Measurements from ENCODE around the gene OR2A12.
"Not testable (repeated sequence)": the region's sequence is repeated elsewhere in the genome, so short reads cannot be mapped to it uniquely, and the experiment has no call there.

Gene OR2A12, protein sequence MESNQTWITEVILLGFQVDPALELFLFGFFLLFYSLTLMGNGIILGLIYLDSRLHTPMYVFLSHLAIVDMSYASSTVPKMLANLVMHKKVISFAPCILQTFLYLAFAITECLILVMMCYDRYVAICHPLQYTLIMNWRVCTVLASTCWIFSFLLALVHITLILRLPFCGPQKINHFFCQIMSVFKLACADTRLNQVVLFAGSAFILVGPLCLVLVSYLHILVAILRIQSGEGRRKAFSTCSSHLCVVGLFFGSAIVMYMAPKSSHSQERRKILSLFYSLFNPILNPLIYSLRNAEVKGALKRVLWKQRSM

DNA sequence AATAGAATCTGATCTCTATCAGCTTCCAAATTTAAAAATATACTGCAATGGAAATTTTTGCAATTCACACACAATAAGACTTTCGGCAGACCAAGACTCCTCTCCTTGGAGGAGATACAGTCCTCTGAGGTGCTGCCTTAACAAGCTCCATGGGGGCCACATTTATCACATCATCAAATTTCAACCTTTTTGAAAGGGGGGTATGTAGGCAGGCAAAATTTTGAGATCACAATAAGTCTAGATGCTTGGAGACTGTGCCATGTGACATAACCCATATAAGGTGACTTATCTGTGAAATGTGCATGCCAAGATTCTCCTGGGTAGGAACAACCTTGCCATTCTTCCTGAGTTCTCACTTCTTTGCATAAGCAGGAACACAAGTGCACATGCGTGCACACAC, at the start of gene OR2A12:
OR2A12 (plus strand) TSS at position 301 of the 400 bp plus-strand sequence. CDS start 8,830 bp downstream, outside the sequence.
- no peak for DNase-seq

DNA sequence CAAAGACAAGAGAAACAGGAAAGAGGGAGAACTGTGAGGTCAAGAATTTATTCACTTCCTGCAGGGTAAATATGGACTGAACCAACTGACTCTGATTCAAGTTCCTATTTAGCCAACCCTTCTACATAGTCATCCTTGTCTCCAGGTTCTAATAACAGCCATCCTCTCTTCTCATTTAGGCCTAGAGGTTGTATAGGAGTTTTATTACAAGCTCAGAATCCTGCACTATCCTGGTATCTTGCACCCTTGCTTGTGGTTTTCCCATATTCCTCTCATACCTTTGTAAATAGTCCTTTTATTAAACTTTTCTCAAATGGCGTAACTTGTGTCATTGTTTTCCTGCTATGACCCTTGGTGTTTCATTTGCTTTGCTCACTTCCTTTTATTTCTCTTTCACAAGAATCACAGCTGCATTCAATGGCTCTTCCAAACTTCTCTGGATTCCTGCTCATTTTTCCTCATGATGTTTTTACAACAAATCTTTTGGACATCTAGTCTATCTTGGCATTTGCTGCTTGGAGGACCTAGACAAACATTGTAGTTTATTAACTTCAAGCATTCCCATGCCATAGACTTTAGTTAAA, 49.7 kb upstream of the OR2A12 start:
- DNase-seq: no peak

DNA sequence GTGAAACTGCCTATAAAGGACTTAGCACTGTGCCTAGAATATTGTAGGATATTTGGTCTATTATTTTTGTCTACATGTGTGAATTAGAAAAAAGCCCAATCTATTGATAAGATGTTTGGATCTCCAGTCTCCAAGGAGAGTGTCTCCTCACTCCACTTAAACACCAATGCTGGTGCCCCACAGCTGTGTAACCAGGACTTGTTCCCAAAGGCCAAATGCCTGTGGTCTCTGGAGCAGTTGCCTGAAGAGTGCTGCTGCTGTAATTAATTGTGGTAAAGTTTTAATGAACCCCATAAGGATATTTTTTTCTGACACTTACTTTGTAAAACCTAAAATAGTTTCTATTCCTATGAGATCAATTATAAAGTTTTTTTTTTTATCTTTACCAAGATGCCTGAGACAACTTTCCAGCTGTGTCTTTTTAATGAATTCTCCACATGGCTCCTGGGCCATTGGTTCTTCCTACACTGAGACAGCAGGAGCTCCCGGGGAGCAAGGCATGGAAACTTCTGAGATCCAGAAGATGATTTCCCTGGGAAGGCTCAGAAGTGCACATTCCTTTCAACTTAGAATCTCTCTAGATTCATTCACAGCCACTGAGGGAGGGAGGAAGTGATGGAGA, 48.6 kb upstream of the OR2A12 start:
- DNase-seq: no peak

DNA sequence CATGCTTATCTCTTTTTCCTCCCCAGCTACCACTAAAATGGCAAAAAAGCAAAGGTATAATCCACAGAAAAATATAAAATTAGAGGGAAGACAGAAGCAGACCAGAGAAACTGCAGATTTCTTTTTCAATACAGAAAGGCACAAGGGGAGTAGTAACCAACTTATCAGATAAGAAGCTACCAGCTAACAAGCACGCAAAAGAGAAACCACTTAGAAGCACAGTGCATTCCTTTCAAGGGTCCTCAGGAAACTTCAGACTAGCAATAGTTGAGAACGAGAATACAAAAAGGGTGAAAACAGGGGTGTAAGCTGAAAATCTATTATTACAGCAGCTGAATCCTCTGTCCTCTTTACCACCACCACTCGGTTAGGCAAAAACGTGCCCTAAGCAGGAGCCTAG, 47.2 kb upstream of the OR2A12 start:
- no peak for DNase-seq

DNA sequence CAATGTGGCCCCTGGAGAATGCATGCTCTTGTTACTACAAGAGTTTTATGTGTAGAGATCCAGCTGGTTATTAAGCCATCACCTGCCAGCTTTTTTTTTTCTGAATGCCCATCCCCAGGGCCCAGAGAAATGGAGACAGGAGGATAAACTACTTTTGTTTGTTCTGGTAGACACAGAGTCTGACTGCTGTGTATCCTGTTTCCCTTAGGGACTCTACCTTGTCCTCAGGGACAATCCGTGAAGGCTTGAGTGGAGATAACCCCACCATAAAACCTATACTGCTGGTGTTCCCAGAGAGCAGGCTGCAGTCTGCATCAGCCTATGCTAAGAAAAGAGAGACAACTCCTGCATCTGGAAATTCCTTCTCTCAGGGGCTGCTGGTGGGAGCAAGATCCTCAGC, 37.4 kb upstream of the OR2A12 start, which contains the start of gene OR2A5:
OR2A5 (plus strand) TSS at position 301 of the 400 bp plus-strand sequence. CDS start 1,454 bp downstream, outside the sequence.
- DNase-seq: no peak

DNA sequence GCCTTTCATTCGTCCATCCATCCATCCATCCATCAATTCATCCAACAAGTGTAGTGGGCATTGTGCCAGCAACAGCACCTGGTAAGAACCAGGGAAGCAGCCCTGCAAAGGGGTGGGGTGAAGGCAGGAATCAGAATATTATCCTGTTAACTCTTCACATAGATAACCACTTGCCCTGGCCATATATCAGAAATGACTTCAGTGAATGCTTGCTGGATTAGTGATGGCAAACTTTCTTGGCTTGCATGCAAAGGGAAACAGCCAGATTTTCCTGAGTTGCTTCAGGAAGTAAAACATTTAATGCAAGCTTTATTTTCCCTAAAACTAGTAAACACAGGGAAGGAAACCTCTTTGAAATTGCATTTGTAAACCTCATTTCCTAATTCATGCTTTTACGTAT, 36.6 kb upstream of the OR2A12 start:
- no peak for DNase-seq

DNA sequence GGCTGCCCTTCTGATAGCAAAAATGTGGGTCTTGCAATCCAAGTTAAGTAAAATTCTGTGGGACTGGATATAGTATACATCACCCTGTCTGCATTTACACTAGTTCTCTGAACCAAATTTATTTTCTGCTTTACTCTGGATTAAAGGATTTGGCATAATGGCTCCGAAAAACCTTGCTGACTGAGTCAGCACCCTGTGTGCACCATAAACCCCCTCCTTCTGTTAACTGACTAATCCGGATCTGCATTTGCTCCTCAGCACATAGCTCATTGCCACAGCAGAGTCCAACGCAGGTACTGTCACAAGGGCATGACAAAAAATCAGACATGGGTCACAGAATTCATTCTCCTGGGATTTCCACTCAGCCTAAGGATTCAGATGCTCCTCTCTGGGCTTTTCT, 36.0 kb upstream of the OR2A12 start:
- no peak for DNase-seq

DNA sequence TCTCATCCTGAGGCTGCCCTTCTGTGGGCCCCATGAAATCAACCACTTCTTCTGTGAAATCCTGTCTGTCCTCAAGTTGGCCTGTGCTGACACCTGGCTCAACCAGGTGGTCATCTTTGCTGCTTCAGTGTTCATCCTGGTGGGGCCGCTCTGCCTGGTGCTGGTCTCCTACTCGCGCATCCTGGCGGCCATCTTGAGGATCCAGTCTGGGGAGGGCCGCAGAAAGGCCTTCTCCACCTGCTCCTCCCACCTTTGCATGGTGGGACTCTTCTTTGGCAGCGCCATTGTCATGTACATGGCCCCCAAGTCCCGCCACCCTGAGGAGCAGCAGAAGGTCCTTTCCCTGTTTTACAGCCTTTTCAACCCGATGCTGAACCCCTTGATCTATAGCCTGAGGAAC, 35.2 kb upstream of the OR2A12 start:
- DNase-seq: not testable (repeated sequence)

DNA sequence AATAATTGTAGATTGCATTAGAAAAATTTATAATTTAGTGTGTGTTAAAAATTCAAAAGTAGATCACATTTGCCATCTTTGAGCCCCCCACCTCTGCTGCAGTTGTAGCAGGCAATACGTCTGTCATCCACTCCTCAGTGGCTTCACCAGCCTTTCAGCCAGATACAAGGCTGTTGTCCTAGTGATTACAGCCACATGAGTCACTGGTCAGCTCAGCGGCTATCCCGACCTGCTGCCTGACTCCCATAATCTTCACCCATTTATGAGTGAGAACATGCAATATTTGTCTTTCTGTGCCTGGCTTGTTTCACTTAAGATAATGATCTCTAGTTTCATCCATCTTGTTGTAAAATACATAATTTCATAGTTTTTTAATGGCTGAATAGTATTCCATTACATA, 28.1 kb upstream of the OR2A12 start:
- DNase-seq: no peak

DNA sequence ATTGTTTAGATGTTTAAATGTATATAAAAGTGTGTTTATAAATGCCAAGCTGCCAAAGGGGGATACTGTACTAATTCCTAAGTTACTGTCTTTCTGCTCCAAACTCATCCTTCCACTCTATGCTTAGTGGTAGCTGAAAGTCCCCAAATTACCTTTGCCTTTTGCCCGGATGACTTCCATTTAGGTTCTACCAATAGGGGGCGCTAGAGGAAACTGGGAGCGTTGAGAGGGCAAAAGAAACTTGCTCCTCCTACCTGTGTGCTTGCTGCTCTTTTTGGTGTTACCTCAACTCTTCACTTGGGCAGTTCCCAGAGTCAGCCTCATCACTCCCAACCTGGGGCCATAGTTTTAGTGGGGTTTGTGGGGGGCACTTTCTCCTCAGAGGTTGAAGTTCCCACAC, 22.4 kb upstream of the OR2A12 start:
- DNase-seq: no peak

DNA sequence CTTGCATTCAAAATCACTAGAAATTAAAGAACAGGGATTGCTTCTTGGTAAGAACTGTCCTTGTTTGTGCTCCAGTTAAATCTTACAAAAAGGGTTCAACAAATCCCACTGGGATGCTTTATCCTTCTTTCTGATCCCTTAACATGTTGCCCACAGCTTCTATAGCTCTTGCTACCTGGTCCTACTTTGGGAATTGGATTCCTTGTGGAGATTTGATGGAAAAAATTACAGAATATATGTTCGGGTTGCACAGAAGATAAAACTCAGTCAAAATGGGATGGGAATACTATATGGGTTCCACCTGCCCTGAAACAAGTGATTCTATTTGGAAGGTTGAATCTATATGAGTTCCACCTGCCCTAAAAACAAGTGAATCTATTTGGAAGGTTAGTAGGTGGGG, 16.6 kb upstream of the OR2A12 start, which contains the start of gene OR2A25:
OR2A25 (plus strand) TSS at position 301 of the 400 bp plus-strand sequence. CDS start 4,409 bp downstream, outside the sequence.
- no peak for DNase-seq

DNA sequence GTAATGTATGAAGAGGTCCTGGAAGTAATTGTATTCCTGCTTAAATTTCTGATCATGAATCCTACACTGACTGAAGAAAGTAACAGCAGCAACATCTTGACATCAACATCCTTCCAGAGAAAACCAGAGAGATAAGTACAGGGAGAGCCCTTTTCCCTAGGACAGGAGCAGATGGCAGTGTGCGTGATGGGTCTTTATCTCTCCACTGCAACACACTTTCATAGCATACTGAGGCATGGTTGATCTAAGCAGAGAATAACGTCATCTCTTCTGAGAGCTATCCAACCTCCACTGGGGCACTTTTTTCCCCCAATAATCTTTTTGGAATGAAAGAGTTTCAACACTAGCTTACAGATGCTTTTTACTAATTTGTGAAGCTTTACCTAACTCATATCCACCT, 16.1 kb upstream of the OR2A12 start:
- no peak for DNase-seq

DNA sequence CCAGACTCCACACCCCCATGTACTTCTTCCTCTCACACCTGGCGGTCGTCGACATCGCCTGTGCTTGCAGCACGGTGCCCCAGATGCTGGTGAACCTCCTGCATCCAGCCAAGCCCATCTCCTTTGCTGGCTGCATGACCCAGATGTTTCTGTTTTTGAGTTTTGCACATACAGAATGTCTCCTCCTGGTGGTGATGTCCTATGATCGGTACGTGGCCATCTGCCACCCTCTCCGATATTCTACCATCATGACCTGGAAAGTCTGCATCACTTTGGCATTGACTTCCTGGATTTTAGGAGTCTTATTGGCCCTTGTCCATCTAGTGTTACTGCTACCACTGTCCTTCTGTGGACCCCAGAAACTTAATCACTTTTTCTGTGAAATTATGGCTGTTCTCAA, 11.7 kb upstream of the OR2A12 start:
- DNase-seq: no peak

DNA sequence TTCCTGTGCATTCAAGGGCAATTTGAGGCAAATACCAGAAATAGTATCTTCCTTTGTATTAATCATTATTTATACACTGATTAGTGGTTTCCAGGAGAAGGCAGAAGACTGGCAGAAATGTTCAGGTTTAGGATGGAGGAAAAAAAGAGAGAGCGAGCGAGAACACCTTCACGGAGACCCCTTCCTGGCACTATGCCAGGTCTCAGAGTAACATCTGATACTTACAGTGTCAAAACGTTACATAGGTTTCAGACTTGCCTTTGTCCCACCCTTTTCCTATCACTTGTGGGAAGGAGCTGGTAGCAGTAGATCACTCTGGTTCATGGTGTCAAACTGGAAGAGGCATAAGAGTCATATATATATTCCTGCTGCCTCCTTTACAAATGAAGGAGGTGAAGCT, 652 bp downstream of the OR2A12 start:
- DNase-seq: no peak

DNA sequence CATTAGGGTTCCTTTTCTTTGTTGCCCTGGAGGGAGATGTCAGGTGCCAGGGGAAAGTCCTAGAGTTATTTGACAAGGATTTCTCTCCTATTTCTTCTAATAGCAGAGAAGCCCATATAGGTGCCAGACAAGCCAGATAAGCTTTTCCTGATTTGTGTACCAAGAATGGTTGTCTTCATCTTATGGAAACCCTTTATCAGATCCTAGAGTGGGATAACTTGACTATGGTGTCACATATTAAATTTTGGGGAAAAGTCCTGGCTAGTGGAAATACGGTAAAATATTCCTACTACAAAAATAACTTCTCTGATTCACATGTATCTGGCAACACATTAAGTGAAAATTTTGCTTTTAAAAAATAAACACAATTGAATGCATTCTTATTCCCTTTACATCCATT, 1.2 kb downstream of the OR2A12 start:
- no peak for DNase-seq

DNA sequence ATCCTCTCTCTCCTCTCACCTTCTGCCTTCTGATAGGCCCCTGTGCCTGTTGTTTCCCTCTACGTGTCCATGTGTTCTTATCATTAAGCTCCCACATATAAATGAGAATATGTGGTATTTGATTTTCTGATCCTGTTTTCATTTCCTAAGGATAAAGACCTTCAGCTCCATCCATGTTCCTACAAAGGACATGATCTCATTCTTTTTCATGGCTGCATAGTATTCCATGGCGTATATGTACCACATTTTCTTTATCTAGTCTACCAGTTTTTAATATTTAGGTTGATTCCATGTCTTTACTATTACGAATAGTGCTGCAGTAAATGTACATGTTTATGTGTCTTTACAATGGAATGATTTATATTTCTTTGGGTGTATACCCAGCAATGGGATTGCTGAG, 4.6 kb downstream of the OR2A12 start:
- no peak for DNase-seq

DNA sequence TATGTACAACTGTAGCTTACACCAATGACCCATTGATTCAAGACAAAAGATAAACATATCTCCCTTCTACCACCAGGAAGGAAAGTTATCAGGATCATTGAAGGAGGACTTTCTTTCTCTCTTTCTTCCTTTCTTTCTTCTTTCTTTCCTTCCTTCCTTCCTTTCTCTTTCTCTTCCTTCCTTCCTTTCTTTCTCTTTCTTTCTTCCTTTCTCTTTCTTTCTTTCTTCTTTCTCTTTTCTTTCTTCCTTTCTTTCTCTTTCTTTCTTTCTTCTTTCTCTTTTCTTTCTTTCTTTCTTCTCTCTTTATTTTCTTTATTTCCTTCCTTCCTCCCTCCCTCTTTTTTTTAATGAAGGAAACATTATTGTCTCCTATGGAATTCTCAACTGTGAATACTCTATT, 12.7 kb downstream of the OR2A12 start:
- no peak for DNase-seq

DNA sequence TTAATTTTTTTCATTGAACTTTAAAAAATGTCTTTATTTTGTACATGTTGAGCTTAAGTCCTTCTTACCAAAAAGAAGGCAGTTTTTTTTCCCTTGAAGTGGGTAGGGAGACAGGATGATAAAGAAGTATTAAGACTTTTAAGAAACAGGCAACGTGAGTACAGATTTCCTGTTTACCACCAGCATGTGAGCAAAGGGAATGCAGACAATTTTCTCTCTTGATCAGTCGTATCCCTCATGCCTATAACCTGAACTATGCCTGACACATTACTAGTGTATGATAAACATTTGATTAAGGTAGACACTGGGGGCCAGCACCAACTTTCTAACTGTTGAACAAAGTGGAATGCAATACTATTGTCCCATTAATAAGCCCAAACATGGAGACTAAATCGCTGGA, 14.5 kb downstream of the OR2A12 start:
- DNase-seq: peak in 1 of 6 experiments; percentile 13

DNA sequence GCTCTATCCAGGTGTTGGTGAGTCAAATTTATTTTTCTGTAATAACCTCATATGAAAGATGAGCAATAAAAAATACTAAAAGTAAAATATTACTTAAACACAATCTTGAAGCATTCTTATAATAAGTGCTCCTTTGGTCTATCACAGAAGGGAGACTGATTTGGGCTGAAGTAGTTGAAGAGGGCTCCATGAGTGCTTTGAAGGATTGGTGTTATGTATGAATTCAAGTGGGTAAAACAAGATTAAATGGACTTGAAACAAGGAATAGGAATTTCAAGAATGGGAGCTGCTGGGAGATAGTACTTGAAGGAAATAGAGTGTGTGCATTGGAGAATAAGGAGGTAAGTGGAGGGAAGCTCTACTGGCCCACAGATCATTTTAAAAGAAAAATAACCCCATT, 16.0 kb downstream of the OR2A12 start:
- DNase-seq: no peak

DNA sequence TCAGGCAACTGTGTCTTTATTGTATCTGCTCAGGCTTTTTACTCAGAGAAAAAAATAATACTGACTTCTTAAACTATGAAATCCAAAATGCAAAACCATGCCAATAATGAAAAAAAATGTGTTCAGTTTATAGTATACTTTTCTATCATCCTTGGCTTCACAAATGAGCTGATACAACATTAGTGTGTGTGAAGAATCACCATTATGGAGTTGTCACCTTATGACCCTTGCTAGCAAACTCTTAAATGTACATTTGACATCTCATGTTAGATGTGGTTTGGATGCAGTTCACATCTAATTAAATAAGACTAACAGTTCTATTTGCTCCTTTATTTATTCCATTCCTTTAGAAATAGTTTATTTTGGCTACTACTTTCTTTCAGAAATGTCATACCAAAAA, 19.1 kb downstream of the OR2A12 start:
- DNase-seq: no peak

DNA sequence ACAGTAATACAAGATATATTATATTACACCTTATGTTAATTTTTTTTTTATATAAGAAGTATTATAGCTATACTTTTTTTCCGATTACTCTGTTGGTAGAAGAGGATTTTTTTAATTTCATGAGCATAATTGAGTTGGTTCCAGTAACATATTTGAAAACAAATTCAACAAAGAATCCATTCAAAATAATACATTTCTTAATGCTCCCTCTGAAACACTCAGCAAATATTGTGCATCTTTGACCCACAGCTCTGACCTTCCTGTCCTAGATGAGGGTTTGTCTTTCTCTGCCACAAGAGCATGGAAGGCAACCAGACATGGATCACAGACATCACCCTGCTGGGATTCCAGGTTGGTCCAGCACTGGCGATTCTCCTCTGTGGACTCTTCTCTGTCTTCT, 23.2 kb downstream of the OR2A12 start, which contains the start of gene OR2A2:
OR2A2 (plus strand) TSS at position 301 of the 400 bp plus-strand sequence; CDS start at position 301, 0 bp downstream.
- DNase-seq: no peak

DNA sequence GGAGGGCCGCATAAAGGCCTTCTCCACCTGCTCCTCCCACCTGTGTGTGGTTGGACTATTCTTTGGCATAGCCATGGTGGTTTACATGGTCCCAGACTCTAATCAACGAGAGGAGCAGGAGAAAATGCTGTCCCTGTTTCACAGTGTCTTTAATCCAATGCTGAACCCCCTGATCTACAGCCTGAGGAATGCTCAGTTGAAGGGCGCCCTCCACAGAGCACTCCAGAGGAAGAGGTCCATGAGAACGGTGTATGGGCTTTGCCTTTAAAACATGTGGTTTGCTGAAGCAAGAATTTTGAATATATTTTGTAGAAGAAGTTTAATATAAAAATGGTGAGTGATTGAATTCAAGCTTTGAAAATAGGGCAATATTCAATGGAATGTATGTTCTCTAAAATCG, 24.2 kb downstream of the OR2A12 start:
- no peak for DNase-seq

DNA sequence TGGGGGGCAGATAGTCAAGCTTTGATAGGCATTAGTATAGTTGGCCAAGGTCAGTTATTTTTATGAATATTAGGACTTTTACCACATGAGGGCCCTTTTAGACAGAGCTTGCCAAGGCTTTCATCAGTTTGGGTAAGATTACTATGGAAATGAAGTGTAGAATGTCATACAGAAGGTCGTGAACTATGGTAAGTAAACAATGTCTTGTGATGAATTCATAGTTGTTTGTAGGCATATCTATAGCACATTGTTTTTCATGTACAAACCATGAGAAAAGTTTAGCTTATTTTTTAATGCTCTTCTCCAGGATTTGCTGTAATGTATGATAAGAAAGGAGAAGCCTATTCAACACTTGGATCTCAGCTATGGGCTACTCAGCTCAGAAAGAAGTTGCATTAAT, 27.6 kb downstream of the OR2A12 start:
- no peak for DNase-seq

DNA sequence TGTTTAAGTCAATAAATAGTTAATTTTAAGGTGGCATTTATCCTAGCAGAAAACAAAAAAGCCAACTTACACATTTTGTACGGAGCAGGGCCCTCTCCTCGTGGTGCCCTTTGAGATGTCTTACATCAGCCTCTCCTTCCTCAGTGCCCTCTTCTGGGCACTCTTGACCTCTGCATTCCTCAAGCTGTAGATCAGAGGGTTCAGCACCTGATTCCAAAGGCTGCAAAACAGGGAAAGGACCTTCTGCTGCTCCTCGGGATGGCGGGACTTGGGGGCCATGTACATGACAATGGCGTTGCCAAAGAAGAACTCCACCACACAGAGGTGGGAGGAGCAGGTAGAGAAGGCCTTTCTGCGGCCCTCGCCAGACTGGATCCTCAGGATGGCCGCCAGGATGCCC, 32.3 kb downstream of the OR2A12 start:
- no peak for DNase-seq
